PC-9 (cell line): ENCODE results near the gene EVI5.

ENCODE experiments used
- EZH2 ChIP-seq: fragments of 200-600 bp; sonication (generic); IDR thresholded peaks from 2 replicates; pipeline ENCODE4 v1.8.0; 2017; ENCODE audit warnings: antibody characterized with exemption, low read depth
- TF ChIP-seq, protein P1 (sequence below): fragments of 200-600 bp; sonication (generic); conservative IDR thresholded peaks from 2 replicates; pipeline ENCODE4 v1.6.1; 2017; ENCODE audit warnings: mixed run types, antibody characterized with exemption, mild to moderate bottlenecking, moderate library complexity

GRCh38 chr1:92487078-92487605 is 297.8 kb downstream of the EVI5 start:
- TF ChIP-seq, protein P1, sequence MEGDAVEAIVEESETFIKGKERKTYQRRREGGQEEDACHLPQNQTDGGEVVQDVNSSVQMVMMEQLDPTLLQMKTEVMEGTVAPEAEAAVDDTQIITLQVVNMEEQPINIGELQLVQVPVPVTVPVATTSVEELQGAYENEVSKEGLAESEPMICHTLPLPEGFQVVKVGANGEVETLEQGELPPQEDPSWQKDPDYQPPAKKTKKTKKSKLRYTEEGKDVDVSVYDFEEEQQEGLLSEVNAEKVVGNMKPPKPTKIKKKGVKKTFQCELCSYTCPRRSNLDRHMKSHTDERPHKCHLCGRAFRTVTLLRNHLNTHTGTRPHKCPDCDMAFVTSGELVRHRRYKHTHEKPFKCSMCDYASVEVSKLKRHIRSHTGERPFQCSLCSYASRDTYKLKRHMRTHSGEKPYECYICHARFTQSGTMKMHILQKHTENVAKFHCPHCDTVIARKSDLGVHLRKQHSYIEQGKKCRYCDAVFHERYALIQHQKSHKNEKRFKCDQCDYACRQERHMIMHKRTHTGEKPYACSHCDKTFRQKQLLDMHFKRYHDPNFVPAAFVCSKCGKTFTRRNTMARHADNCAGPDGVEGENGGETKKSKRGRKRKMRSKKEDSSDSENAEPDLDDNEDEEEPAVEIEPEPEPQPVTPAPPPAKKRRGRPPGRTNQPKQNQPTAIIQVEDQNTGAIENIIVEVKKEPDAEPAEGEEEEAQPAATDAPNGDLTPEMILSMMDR, result no peak
- TF ChIP-seq EZH2, result no peak
